Stimulated activated CD8-positive, alpha-beta memory T cell treated with anti-CD3 and anti-CD28 coated beads, Interleukin-7, amount 100 ng/mL, for 48 hours (primary cell): Measurements from ENCODE around the gene GAS2L3.
"Not testable (repeated sequence)": the region's sequence is repeated elsewhere in the genome, so short reads cannot be mapped to it uniquely, and the experiment has no call there.

Experiments used
- DNase-seq, 2 donors: peaks; one replicate each; pipeline ENCODE4 v3.0.0-alpha.2; 2020; ENCODE audit warnings: low read depth in 1 of 2; ENCODE audit errors: extremely low read depth in 1 of 2

Gene GAS2L3

GRCh38 chr12:100573292-100574186 is at the start of gene GAS2L3:
Gene GAS2L3, plus strand, starts transcription at chr12:100573684. Its CDS starts 21,221 bp downstream, at chr12:100594905.
- peak; percentile 24 to 39 for DNase-seq

GRCh38 chr12:100528034-100528433 is 45.5 kb upstream of the GAS2L3 start:
- no peak for DNase-seq

- DNase-seq, result no peak
These were observed 44.9 kb upstream of the GAS2L3 start for GRCh38 chr12:100528471-100529127.

- no peak for DNase-seq
These were observed 43.6 kb upstream of the GAS2L3 start for GRCh38 chr12:100529756-100530350.

- no peak for DNase-seq
These were observed 40.1 kb upstream of the GAS2L3 start for GRCh38 chr12:100533376-100533775.

- DNase-seq, result no peak
These were observed 38.8 kb upstream of the GAS2L3 start for GRCh38 chr12:100534625-100535227.

- peak in 1 of 2 donors; percentile 1 for DNase-seq
These were observed 34.3 kb upstream of the GAS2L3 start for GRCh38 chr12:100539202-100539601.

GRCh38 chr12:100544165-100544564 is 29.3 kb upstream of the GAS2L3 start:
- DNase-seq, result no peak

- no peak for DNase-seq
These were observed 28.4 kb upstream of the GAS2L3 start for GRCh38 chr12:100545092-100545491.

GRCh38 chr12:100553936-100554335 is 19.5 kb upstream of the GAS2L3 start:
- DNase-seq, result no peak

GRCh38 chr12:100554608-100555077 is 18.8 kb upstream of the GAS2L3 start:
- DNase-seq, result no peak

GRCh38 chr12:100555722-100556121 is 17.8 kb upstream of the GAS2L3 start:
- DNase-seq, result no peak

GRCh38 chr12:100557357-100557756 is 16.1 kb upstream of the GAS2L3 start:
- DNase-seq, result no peak

GRCh38 chr12:100559261-100559660 is 14.2 kb upstream of the GAS2L3 start:
- not testable (repeated sequence) for DNase-seq

GRCh38 chr12:100564090-100564489 is 9.4 kb upstream of the GAS2L3 start:
- no peak for DNase-seq

GRCh38 chr12:100564905-100565467 is 8.5 kb upstream of the GAS2L3 start:
- DNase-seq, result no peak

GRCh38 chr12:100565987-100566545 is 7.4 kb upstream of the GAS2L3 start:
- no peak for DNase-seq

GRCh38 chr12:100566887-100567637 is 6.4 kb upstream of the GAS2L3 start:
- no peak for DNase-seq

GRCh38 chr12:100567945-100568344 is 5.5 kb upstream of the GAS2L3 start:
- DNase-seq, result no peak

GRCh38 chr12:100572184-100572583 is 1.3 kb upstream of the GAS2L3 start:
- no peak for DNase-seq
